SK-N-SH (cell line): Measurements from ENCODE around the gene TNFAIP1.

Source experiments
- GABPA ChIP-seq: IDR thresholded peaks from 2 replicates; pipeline ENCODE4 v1.4.0; 2012; ENCODE audit warnings: low read depth, mild to moderate bottlenecking
- NRF1 ChIP-seq: IDR thresholded peaks from 2 replicates; pipeline ENCODE4 v1.6.1; 2012; ENCODE audit warnings: low read depth, mild to moderate bottlenecking, low read length
- RAD21 ChIP-seq: IDR thresholded peaks from 2 replicates; pipeline ENCODE4 v1.6.1; 2012; ENCODE audit warnings: mild to moderate bottlenecking, low read length
- TAF1 ChIP-seq: IDR thresholded peaks from 2 replicates; pipeline ENCODE4 v1.6.1; 2012; ENCODE audit warnings: low read depth, mild to moderate bottlenecking, low read length, moderate library complexity, borderline replicate concordance
- TF ChIP-seq, protein P1 (sequence below): fragments of 200-600 bp; sonication (generic); IDR thresholded peaks from 2 replicates; pipeline ENCODE4 v1.6.1; 2017; ENCODE audit warnings: antibody characterized with exemption, mild to moderate bottlenecking, moderate library complexity
- TF ChIP-seq, protein P2 (sequence below): IDR thresholded peaks from 2 replicates; pipeline ENCODE4 v1.6.1; 2012; ENCODE audit warnings: mild to moderate bottlenecking, low read depth, low read length, moderate library complexity
- TF ChIP-seq, protein P3 (sequence below): IDR thresholded peaks from 2 replicates; pipeline ENCODE4; 2012

DNA sequence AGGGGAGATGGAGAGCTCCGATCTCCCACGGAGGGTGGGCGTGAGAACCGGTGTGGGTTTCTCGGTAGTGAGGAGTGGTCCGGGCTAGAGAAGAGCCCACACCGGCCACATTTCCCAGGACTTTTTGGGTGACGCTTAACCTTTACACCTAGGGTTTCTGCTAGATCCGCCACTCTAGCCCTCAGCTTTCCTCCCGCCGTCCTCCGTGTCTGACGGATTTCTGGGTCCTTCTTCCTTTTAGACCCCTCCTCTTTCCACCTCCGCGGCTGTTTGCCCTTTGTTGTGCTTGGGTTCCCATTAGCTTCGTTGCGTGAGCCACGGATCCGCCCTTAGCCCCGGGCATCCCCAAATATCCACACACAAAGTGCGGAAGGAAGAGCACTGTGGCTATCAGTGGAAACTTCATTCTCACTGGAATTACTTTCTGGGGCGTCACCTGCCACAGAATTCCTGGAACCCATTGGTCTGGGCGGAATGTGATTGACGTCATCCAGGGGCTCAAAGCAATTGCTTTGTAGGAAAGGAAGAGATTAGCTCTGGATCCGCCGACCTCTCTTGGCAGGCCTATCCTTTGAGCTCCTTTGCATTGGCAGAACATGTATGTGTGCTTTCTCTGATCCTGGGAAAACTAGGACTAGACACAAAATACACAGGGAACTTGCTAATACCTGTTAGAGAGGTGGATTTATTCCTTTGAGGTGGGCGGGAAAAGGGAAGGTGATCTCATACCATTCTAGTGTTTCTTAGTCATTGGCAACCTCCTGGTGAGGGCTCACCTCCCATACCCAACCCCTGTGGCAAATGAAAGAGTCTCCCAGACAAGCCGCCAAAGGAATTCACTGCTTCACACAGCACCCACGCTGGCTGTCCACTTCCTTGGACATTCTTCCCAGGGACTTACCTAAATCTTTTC is 654 bp downstream of the TNFAIP1 start:
- TF ChIP-seq TAF1 (0 out of 2 replicates have a peak, but pooled peaks have one; percentile 16), GABPA (no peak), RAD21 (no peak), NRF1 (no peak)
- TF ChIP-seq, protein P1, sequence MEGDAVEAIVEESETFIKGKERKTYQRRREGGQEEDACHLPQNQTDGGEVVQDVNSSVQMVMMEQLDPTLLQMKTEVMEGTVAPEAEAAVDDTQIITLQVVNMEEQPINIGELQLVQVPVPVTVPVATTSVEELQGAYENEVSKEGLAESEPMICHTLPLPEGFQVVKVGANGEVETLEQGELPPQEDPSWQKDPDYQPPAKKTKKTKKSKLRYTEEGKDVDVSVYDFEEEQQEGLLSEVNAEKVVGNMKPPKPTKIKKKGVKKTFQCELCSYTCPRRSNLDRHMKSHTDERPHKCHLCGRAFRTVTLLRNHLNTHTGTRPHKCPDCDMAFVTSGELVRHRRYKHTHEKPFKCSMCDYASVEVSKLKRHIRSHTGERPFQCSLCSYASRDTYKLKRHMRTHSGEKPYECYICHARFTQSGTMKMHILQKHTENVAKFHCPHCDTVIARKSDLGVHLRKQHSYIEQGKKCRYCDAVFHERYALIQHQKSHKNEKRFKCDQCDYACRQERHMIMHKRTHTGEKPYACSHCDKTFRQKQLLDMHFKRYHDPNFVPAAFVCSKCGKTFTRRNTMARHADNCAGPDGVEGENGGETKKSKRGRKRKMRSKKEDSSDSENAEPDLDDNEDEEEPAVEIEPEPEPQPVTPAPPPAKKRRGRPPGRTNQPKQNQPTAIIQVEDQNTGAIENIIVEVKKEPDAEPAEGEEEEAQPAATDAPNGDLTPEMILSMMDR = no peak
- TF ChIP-seq, protein P2, sequence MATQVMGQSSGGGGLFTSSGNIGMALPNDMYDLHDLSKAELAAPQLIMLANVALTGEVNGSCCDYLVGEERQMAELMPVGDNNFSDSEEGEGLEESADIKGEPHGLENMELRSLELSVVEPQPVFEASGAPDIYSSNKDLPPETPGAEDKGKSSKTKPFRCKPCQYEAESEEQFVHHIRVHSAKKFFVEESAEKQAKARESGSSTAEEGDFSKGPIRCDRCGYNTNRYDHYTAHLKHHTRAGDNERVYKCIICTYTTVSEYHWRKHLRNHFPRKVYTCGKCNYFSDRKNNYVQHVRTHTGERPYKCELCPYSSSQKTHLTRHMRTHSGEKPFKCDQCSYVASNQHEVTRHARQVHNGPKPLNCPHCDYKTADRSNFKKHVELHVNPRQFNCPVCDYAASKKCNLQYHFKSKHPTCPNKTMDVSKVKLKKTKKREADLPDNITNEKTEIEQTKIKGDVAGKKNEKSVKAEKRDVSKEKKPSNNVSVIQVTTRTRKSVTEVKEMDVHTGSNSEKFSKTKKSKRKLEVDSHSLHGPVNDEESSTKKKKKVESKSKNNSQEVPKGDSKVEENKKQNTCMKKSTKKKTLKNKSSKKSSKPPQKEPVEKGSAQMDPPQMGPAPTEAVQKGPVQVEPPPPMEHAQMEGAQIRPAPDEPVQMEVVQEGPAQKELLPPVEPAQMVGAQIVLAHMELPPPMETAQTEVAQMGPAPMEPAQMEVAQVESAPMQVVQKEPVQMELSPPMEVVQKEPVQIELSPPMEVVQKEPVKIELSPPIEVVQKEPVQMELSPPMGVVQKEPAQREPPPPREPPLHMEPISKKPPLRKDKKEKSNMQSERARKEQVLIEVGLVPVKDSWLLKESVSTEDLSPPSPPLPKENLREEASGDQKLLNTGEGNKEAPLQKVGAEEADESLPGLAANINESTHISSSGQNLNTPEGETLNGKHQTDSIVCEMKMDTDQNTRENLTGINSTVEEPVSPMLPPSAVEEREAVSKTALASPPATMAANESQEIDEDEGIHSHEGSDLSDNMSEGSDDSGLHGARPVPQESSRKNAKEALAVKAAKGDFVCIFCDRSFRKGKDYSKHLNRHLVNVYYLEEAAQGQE = no peak
- TF ChIP-seq, protein P3, sequence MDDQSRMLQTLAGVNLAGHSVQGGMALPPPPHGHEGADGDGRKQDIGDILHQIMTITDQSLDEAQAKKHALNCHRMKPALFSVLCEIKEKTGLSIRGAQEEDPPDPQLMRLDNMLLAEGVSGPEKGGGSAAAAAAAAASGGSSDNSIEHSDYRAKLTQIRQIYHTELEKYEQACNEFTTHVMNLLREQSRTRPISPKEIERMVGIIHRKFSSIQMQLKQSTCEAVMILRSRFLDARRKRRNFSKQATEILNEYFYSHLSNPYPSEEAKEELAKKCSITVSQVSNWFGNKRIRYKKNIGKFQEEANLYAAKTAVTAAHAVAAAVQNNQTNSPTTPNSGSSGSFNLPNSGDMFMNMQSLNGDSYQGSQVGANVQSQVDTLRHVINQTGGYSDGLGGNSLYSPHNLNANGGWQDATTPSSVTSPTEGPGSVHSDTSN = peak; percentile 51
